Tibial nerve (tissue), 4 donors: ENCODE results near the gene CMPK2. TPM values are rescaled to one million over a fixed set of nuclear protein-coding genes. Genes with fewer than 3 reads are reported as not detected.

Experiments
- DNase-seq, 2 donors: peaks; one replicate each; pipeline ENCODE4 v3.0.0-alpha.2; 2019; ENCODE audit warnings: low spot score in 2 of 2
- H3K27ac ChIP-seq, 4 donors: fragments of 200-600 bp; sonication (generic) in 3 of 4; one replicate each; pipeline ENCODE4 v1.5.1; 2017 to 2019; ENCODE audit warnings: mild to moderate bottlenecking in 1 of 4
- H3K27me3 ChIP-seq, 2 donors: fragments of 200-600 bp; sonication (generic) in 1 of 2; one replicate each; pipeline versions ENCODE4 v1.5.1 to v1.6.0; 2017 to 2019
- H3K36me3 ChIP-seq, 3 donors: fragments of 200-600 bp; sonication (generic); one replicate each; pipeline ENCODE4 v1.5.1; 2018 to 2019
- H3K4me1 ChIP-seq, 4 donors: fragments of 200-600 bp; sonication (generic) in 3 of 4; one replicate each; pipeline ENCODE4 v1.5.1; 2017 to 2019
- H3K4me3 ChIP-seq, 4 donors: fragments of 200-600 bp; sonication (generic) in 3 of 4; one replicate each; pipeline ENCODE4 v1.5.1; 2017 to 2019; ENCODE audit warnings: mild to moderate bottlenecking in 1 of 4, moderate library complexity in 1 of 4
- H3K9me3 ChIP-seq, 4 donors: fragments of 200-600 bp; sonication (generic) in 3 of 4; one replicate each; pipeline ENCODE4 v1.5.1; 2017 to 2019
- CTCF ChIP-seq, 5 experiments: fragments of 200-600 bp in 3 of 5; fragments of 450-650 bp in 2 of 5; sonication (generic) in 3 of 5; IDR thresholded peaks; one replicate each; pipeline ENCODE4 v1.5.1; 2016 to 2019; ENCODE audit warnings: antibody characterized with exemption in 5 of 5, mild to moderate bottlenecking in 3 of 5, moderate library complexity in 2 of 5
- EP300 ChIP-seq, 2 donors: sonication (generic); formaldehyde crosslinking; IDR thresholded peaks; one replicate each; pipeline ENCODE4 v1.6.1; 2017; ENCODE audit warnings: antibody characterized with exemption in 2 of 2, mild to moderate bottlenecking in 1 of 2
- POLR2A ChIP-seq, 2 donors: fragments of 450-650 bp; IDR thresholded peaks; one replicate each; pipeline ENCODE4 v1.6.1; 2017; ENCODE audit warnings: antibody characterized with exemption in 2 of 2, mild to moderate bottlenecking in 2 of 2, moderate library complexity in 2 of 2
- WGBS, 2 donors: methylation state at CpG; one replicate each; pipeline ENCODE4 v1.1.5; 2018; 5-methylcytosine and 5-hydroxymethylcytosine counted together
- total RNA-seq, 4 donors: library from RNA; depleted of rRNA; stranded (reverse); fragments of >200 nt; gene quantifications; one replicate each; pipeline ENCODE4 v1.1.0, GENCODE V29; 2016

Gene CMPK2
- total RNA-seq, 4 donors from 2014 or later = 4.5 to 11.4 (median 7.4) TPM

- Histone ChIP-seq H3K4me3 (no peak overlapping the region), H3K36me3 (peaks cover 0 to 17% (median 0%) of the 10 kb centered on the region in 3 donors), H3K9me3 (peaks cover 0 to 47% (median 3%) of the 10 kb centered on the region in 4 donors), H3K4me1 (no peaks in the 10 kb centered on the region), H3K27me3 (no peaks in the 10 kb centered on the region), H3K27ac (no peak overlapping the region)
- TF ChIP-seq POLR2A (IDR thresholded peaks at IDR 0.05) (no peak), EP300 (IDR thresholded peaks at IDR 0.05) (no peak), CTCF (IDR thresholded peaks at IDR 0.05) (no peak)
- DNase-seq = no peak
Observed at GRCh38 chr2:6834163-6834562, 31.5 kb downstream of the CMPK2 start.

DNA sequence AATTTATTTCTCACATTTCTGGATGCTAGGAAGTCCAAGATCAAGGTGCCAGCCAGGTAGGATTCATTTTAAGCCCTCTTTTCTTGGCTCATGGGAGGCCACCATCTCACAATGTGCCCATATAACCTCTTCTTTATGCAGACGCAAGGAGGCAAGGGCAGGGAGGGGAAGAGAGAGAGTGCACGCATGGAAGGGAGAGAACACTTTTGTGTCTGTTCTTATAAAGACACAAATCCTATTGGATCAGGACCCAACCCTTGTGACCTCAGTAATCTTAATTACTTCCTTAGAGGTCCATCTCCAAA lies 32.5 kb downstream of the CMPK2 start:
- H3K27me3 ChIP-seq = no peaks in the 10 kb centered on the region
- H3K36me3 ChIP-seq = peaks cover 0 to 8% (median 0%) of the 10 kb centered on the region in 3 donors
- H3K27ac ChIP-seq = no peak overlapping the region
- H3K4me3 ChIP-seq = no peak overlapping the region
- peaks cover 0 to 5% (median 0%) of the 10 kb centered on the region in 4 donors for H3K4me1 ChIP-seq
- H3K9me3 ChIP-seq = peaks cover 0 to 44% (median 3%) of the 10 kb centered on the region in 4 donors
- no peak for TF ChIP-seq POLR2A (IDR thresholded peaks at IDR 0.05)
- TF ChIP-seq EP300 (IDR thresholded peaks at IDR 0.05) = no peak
- TF ChIP-seq CTCF (IDR thresholded peaks at IDR 0.05) = no peak
- WGBS, 2 donors = 84 to 89% methylated on average over 2 of the region's 2 CpGs
- no peak for DNase-seq

DNA sequence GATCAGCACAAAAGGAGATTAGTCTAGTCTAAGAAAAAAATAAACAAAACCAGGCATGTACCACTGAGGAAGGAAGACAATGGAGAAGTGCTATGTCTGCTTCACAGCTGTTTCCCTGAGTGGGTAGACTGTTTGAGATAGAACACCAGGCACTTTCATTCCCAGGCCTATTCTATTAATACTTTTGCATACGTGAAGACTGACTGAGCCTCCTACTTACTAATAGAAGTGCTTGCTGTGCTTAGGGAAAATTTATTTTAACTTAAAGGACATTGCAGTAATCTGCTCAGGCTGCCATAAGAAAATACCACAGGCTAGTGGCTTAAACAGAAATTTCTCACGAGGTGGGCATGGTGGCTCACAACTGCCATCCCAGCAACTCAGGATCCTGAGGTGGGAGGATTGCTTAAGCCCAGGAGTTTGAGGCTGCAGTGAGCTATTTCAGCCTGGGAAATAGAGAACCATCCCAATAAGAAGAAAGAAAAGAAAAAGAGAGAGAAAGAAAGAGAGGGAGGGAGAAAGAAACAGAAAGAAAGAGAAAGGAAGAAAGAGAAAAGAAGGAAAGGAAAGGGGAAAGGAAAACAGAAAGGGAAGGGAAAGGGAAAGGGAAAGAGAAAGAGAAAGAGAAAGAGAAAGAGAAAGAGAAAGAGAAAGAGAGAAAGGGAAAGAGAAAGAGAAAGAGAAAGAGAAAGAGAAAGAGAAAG lies 33.0 kb downstream of the CMPK2 start:
- DNase-seq = no peak
- Histone ChIP-seq H3K36me3 (peaks cover 0 to 6% (median 0%) of the 10 kb centered on the region in 3 donors), H3K4me3 (no peak overlapping the region), H3K27me3 (no peaks in the 10 kb centered on the region), H3K9me3 (peaks cover 0 to 39% (median 3%) of the 10 kb centered on the region in 4 donors), H3K27ac (no peak overlapping the region), H3K4me1 (peaks cover 0 to 10% (median 4%) of the 10 kb centered on the region in 4 donors)
- no peak for TF ChIP-seq POLR2A (IDR thresholded peaks at IDR 0.05)
- TF ChIP-seq EP300 (IDR thresholded peaks at IDR 0.05) = no peak
- no peak for TF ChIP-seq CTCF (IDR thresholded peaks at IDR 0.05)
- WGBS, 2 donors = 59 to 64% methylated on average over 2 of the region's 2 CpGs

DNA sequence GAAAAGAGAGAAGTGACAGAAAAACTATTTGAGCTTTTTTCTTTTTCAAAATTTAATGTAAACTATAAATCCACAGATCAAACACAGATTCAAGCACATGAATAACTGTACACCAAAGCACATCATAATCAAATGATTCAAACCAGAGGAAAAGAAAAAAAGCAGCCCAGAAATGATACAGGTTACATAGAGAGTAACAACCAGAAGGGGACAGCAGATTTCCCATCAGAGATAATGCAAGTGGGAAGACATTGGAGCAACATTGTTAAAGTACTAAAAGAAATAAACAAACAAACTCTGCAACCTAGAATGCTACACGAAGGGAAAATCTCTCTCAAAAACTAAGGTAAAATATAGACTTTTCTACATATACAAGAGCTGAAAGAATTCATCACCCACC lies 34.5 kb downstream of the CMPK2 start:
- no peak for DNase-seq
- Histone ChIP-seq H3K9me3 (peaks cover 0 to 38% (median 3%) of the 10 kb centered on the region in 4 donors), H3K27me3 (no peaks in the 10 kb centered on the region), H3K36me3 (no peaks in the 10 kb centered on the region), H3K4me1 (peaks cover 0 to 25% (median 8%) of the 10 kb centered on the region in 4 donors), H3K4me3 (no peak overlapping the region), H3K27ac (no peak overlapping the region)
- TF ChIP-seq EP300 (IDR thresholded peaks at IDR 0.05) (no peak), CTCF (IDR thresholded peaks at IDR 0.05) (no peak), POLR2A (IDR thresholded peaks at IDR 0.05) (no peak)
- 64 to 74% methylated on average over 1 of the region's 1 CpG for WGBS, 2 donors

DNA sequence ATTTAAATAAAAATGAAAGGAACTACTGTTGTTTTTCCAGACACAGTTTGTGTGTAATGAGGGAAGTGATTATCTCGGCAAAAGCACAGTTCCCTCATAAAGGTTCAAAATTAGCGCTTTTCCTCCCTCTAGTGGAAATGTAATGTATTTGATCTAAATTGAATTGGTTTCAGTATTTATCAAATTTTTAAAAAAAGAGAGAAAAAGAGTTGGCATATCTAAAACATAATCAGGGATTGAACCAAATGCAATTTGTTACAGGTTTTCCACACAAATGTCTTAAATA lies 37.5 kb downstream of the CMPK2 start:
- TF ChIP-seq CTCF (IDR thresholded peaks at IDR 0.05) = peak; percentile 40 to 54 (median 47)
- TF ChIP-seq POLR2A (IDR thresholded peaks at IDR 0.05) = no peak
- TF ChIP-seq EP300 (IDR thresholded peaks at IDR 0.05) = no peak
- H3K36me3 ChIP-seq = no peaks in the 10 kb centered on the region
- H3K4me3 ChIP-seq = no peak overlapping the region
- peaks cover 0 to 15% (median 0%) of the 10 kb centered on the region in 4 donors for H3K9me3 ChIP-seq
- 0 to 1% methylated on average over 2 of the region's 2 CpGs for WGBS, 2 donors
- peak overlapping the region in 2 of 4 donors; percentile 31 to 55 for H3K27ac ChIP-seq
- H3K4me1 ChIP-seq = peaks cover 0 to 29% (median 8%) of the 10 kb centered on the region in 4 donors
- no peak for DNase-seq
- H3K27me3 ChIP-seq = no peaks in the 10 kb centered on the region
